ENCODE data around the gene NR2C2.

NR2C2 gene

GRCh38 chr3:15011174-15011573 lies 63.8 kb downstream of the NR2C2 start:
- TF ChIP-seq EP300 (IDR thresholded peaks at IDR 0.05; ENCODE audit: borderline replicate concordance) (no peak), TAF1 (IDR thresholded peaks at IDR 0.05; ENCODE audit: low read depth) (no peak), NFIC (IDR thresholded peaks at IDR 0.05) (no peak), REST (IDR thresholded peaks at IDR 0.05; ENCODE audit: low read depth) (no peak), EGR1 (IDR thresholded peaks at IDR 0.05) (no peak)

GRCh38 chr3:15014606-15015328 lies 67.4 kb downstream of the NR2C2 start:
- TF ChIP-seq REST (IDR thresholded peaks at IDR 0.05; ENCODE audit: low read depth) (no peak), USF1 (IDR thresholded peaks at IDR 0.05) (no peak), ZBTB7A (IDR thresholded peaks at IDR 0.05; ENCODE audit: low read depth) (no peak), TAF1 (IDR thresholded peaks at IDR 0.05; ENCODE audit: low read depth) (no peak), CREB1 (IDR thresholded peaks at IDR 0.05; ENCODE audit: low read depth) (no peak), EP300 (IDR thresholded peaks at IDR 0.05; ENCODE audit: borderline replicate concordance) (no peak), TCF12 (IDR thresholded peaks at IDR 0.05; ENCODE audit: low read depth) (no peak), CEBPB (IDR thresholded peaks at IDR 0.05) (no peak), EGR1 (IDR thresholded peaks at IDR 0.05) (no peak)

GRCh38 chr3:15015456-15015855 lies 68.1 kb downstream of the NR2C2 start:
- TF ChIP-seq TEAD4 (IDR thresholded peaks at IDR 0.05), result no peak
- TF ChIP-seq CEBPB (IDR thresholded peaks at IDR 0.05), result no peak
- TF ChIP-seq EP300 (IDR thresholded peaks at IDR 0.05; ENCODE audit: borderline replicate concordance), result no peak
- no peak for TF ChIP-seq TCF12 (IDR thresholded peaks at IDR 0.05; ENCODE audit: low read depth)
- no peak for TF ChIP-seq CREB1 (IDR thresholded peaks at IDR 0.05; ENCODE audit: low read depth)
- no peak for TF ChIP-seq MAX (IDR thresholded peaks at IDR 0.05)
- TF ChIP-seq YY1 (IDR thresholded peaks at IDR 0.05; ENCODE audit: low read depth), result no peak
- TF ChIP-seq FOXM1 (IDR thresholded peaks at IDR 0.05; ENCODE audit: borderline replicate concordance, low read depth), result no peak
- no peak for TF ChIP-seq REST (IDR thresholded peaks at IDR 0.05; ENCODE audit: low read depth)
- no peak for TF ChIP-seq NFIC (IDR thresholded peaks at IDR 0.05)
- no peak for TF ChIP-seq USF1 (IDR thresholded peaks at IDR 0.05)
- no peak for TF ChIP-seq EGR1 (IDR thresholded peaks at IDR 0.05)
- no peak for TF ChIP-seq TAF1 (IDR thresholded peaks at IDR 0.05; ENCODE audit: low read depth)
- TF ChIP-seq RAD21 (IDR thresholded peaks at IDR 0.05; ENCODE audit: low read depth), result no peak
- no peak for TF ChIP-seq ZBTB7A (IDR thresholded peaks at IDR 0.05; ENCODE audit: low read depth)

GRCh38 chr3:15017191-15017590 lies 69.8 kb downstream of the NR2C2 start:
- TF ChIP-seq ZBTB7A (IDR thresholded peaks at IDR 0.05; ENCODE audit: low read depth) (no peak), TEAD4 (IDR thresholded peaks at IDR 0.05) (no peak), EP300 (IDR thresholded peaks at IDR 0.05; ENCODE audit: borderline replicate concordance) (no peak), TAF1 (IDR thresholded peaks at IDR 0.05; ENCODE audit: low read depth) (no peak), EGR1 (IDR thresholded peaks at IDR 0.05) (no peak), FOXM1 (IDR thresholded peaks at IDR 0.05; ENCODE audit: borderline replicate concordance, low read depth) (no peak), NFIC (IDR thresholded peaks at IDR 0.05) (no peak), CREB1 (IDR thresholded peaks at IDR 0.05; ENCODE audit: low read depth) (no peak), YY1 (IDR thresholded peaks at IDR 0.05; ENCODE audit: low read depth) (no peak), MAX (IDR thresholded peaks at IDR 0.05) (no peak), TCF12 (IDR thresholded peaks at IDR 0.05; ENCODE audit: low read depth) (no peak), CEBPB (IDR thresholded peaks at IDR 0.05) (no peak), USF1 (IDR thresholded peaks at IDR 0.05) (no peak), RAD21 (IDR thresholded peaks at IDR 0.05; ENCODE audit: low read depth) (no peak)
